Left ventricle myocardium superior (tissue), 1 donor: ENCODE data around the gene CYP2W1. TPM values are rescaled to one million over a fixed set of nuclear protein-coding genes. Genes with fewer than 3 reads are reported as not detected.
"Not testable (repeated sequence)": the region's sequence is repeated elsewhere in the genome, so short reads cannot be mapped to it uniquely, and the experiment has no call there.

Experiments
- ATAC-seq: fragments of 200-7000 bp; cut with Tn5 transposase; one replicate; pipeline ENCODE4 v1.9.1; 2020; ENCODE audit warnings: mild to moderate bottlenecking, moderate library complexity
- DNase-seq: peaks from one replicate; pipeline ENCODE4 v3.0.0-alpha.2; 2020
- intact Hi-C: fragments of 100-400 bp; cut with micrococcal nuclease; formaldehyde crosslinking; loops from one replicate; pipeline ENCODE4 v1.11.0; 2022
- total RNA-seq: library from RNA; stranded (reverse); fragmentation: NEBNext Ultra II Directional; extraction: Animal tissue kit (Norgen Biotek cat#: 25700); gene quantifications from one replicate; pipeline ENCODE4 v1.2.1, GENCODE V29; 2021
- donor health status: DM: no; HTN: yes; CAD: no; lungs with severe emphysema.

CYP2W1 gene
- total RNA-seq, 1 donor from 2014 or later = not detected

DNA sequence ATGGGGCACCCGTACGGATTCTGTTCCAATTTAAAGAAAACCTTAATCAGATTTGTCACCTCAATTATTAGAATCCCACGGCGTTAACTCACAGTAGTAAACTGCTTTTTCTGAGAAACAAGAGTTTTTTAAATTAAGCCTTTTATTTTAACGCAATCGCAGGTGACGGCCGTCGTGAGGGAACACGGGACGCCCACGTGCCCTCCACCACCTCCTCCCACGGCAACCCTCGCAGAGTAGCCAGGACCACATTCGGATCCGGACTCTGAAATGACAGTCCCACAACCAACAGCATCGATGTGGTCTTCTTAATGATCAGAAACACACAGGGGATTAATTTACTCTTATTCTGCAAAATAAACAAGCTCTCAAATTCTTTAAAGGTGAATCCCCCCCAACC is 39.4 kb downstream of the CYP2W1 start:
- ATAC-seq (no peak), DNase-seq (no peak)
- intact Hi-C loops = no loop called here

DNA sequence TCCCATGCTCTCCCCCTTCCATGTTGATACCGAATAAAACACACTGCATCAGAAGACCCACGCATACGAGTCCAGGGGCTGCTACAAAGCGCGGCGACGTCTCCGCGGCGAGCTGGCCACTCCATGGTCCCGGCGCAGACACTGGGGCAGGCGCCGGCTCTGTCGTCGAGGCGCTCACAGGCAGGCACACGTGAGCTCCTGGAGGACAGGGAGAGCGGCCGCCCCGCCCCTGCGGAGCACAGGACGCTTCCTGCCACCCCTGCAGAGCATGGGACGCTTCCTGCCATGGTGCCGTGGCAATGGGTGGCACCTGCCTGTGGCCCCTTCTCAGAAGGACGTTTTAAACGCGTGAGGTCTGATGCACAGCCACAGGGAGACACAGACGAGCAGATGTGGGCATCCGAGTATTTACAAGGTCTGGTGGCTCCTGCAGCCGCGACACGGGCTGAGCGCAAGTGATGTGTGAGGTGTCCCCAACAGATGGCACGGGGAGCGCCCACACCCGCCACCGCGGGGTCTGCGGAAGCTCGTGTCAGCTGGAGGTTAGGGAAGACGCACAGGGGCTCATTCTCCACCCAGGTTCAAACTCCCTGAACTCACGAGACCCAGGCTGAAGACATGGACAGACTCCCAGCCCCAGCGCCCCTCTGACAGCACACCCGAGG is 40.0 kb downstream of the CYP2W1 start:
- no peak for ATAC-seq
- DNase-seq = no peak
- intact Hi-C loops = no loop called here

DNA sequence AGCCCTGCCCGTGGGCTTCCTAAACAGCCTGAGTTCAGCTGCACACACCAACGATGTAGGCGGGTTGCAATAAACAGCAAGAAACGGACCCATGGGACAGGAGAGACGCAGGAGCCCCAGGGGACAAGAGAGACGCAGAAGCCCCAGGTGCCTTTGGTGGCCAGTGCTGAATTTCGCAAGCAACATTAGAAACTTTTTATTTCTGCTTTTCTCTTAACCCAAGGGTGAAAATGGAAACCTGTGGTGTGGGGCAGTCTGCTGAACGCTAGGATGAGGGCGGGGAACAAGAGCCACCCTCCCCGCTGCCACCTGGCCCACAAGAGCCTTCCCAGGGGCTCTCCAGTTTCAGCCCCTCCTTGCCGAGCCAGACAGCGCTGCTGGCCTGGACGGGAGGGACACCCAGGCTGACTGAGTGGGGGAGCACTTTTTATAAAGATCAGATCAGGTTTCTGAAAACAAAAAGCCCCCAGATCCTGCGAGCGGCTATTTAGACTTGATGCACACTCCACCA is 41.4 kb downstream of the CYP2W1 start:
- ATAC-seq (no peak), DNase-seq (no peak)
- intact Hi-C loops = no loop called here

DNA sequence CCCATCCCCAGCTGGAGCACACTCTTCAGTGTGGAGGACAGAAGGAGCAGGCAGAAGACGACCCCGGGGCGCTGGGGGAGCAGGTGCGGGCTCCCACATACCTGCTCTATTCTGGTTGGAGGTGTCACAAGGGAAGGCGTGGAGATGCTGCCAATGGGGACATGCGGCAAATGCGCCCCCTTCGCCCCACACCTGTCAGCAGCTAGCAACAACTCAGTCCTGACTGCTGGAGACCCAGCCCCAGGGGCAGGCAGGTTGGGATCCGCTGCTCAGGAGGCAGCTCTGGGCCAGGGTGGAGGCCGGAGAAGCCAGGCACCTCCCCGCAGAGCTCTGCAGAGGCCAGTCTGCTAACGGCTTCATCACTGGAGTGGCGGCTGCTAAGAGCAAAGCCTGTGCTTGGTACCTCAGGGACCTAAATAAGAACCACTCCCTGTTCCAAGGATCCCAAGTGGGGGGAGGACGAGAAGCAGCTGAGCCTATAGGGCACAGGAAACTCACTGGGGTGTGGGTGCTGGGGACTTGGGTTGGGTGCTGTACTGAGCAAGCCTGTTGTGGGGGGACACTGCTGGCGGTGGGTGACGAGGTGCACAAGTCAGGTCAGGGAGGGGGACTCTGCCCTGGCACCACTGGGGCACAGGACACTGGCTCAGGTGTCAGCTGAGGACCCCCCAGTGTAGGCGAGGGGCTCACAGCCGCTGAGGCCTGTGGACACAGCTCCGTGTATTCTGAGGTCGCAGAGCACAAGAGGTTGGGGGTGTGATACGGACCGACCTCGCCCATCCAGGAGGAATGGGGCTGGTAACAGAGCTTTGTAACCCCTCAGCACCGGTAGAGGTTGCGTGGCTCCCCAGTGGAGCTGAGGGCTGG is 42.1 kb downstream of the CYP2W1 start:
- DNase-seq = no peak
- no peak for ATAC-seq
- intact Hi-C loops = no loop called here

DNA sequence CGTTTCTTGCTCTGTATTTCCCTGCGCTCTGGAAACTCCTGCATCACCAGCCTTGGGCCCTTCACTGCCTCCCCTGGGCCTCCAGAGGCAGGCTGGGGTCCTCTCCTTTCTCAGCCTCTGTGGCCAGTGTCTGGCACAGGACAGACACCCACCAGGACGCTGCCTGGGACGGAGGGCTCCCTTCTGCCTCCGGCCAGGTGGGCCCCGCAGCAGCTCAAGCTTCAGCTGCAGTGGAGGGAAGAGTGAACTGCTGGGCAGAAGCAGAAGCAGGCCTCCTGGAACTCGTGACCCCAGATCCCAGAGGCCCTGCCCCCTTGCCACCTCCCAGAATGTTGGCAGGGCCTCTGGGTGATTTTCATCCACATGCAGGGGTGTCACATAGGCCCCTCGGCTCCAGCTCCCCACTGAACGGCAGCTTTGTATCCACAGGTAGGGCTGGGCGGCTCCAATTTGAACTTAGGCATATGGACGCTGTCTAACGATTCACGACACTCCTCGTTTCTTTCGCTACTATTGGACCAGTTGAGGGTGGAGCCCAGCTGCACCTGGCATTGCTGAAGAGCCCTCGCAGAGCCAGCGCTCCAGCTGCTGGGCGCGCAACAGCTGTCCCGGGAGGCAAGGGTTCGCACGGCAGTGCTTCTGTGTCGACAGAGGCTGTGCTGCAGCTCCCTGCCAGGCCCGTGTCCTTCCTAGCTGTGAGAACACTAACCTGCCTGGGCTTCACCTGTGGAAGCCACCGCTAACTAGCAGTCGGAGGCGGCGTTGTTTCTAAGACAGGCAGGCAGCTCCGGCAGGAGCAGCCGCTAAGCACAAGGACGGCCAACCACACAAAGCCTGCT is 43.0 kb downstream of the CYP2W1 start:
- ATAC-seq (no peak), DNase-seq (no peak)
- intact Hi-C loops = no loop called here

DNA sequence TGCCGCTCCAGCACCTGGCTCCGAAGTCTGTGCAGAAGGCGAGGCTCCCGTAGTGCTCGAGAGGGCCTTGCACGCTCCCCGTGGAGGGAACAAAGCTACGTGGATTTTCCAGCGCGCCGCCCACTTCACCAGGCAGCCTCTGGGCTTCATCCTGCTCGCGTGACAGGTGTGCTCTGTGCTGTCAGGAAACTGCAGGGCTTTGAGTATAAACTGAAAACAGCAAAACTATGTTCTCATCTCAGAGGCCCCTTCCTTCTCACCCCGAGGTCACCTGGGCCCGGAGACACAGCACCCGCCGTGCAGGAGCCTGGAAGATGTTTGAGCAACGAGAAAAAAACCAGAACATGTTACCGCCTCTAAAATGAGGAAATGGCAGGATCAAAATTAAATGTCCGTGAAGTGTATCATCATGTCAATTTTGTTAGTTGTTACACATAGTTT is 43.8 kb downstream of the CYP2W1 start:
- ATAC-seq = no peak
- intact Hi-C loops = no loop called here
- DNase-seq = no peak

DNA sequence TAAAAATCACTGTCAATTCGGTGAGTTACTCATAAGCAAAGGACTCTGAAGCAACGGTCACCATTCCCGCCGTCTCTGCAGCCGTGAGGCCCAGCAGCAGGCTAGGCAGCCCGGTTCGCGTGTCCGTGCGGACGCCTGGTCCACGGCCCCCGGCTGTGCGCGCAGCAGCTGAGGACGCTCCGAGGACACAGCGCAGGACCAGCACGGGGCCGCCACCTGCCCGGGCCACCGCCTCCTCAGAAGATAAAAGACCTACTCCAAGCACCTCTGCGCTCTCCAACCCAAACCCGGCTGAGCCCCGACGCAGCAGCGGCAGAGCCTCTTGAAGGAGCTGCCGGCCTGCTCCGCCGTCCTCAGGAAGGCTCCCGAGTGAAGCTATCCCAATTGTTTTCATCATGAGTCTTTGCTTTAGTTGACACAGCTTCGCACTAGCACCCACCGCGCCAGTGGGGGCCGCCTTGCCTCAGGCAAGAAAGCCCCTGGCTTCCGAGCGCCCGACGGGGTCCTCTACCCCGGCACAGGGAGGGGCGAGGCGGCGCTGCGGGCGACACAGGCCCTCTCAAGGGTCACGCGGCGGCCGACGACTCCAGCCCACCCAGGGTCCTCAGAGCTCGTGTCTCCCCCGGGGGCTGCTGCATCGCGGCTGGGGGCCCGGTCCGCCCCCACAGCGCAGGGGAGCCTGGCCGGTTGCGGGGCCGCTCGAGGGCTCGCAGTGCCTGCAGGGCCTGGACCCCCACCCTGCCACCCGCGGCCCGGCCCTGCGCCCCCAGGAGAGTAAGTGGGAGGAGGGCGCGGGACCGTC is 44.5 kb downstream of the CYP2W1 start:
- peak; percentile 3 for ATAC-seq
- intact Hi-C loops = no loop called here
- peak; percentile 63 for DNase-seq

DNA sequence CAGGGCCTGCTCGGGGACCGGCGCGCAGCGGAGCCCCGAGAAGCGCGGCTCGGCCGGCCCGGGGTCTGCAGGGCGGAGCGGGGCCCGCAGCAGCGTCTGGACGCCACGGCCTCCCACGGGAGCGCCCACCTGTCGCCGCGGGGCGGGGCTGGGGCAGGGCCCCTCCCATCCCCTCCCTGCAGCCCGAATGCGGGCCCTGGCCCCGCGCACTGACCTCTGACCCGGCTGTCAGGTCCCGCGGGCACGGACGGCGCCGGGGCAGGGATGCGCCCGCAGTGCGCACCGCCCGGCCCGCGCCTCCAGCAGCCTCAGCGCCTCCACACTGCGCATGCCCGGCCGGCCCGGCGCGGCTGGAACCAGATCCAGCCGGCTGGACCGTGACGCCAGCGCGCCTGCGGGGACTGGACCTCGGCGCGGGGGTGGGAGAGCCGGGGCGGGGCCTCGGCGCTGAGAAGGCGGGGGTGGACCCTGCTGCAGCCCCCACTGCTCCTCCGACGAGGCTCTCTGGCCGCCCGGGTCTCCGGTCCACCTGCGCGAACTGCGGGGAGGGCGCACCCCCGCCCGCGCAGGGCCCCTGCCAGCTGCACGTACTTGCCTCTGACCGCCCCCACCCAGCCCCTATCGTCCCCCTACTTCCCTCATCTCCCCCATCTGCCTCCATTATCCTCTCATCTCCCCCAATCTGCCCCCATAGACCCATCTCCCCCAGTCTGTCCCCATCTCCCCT is 45.2 kb downstream of the CYP2W1 start:
- DNase-seq (peak; percentile 96), ATAC-seq (peak; percentile 96)
- intact Hi-C loops = no loop called here

DNA sequence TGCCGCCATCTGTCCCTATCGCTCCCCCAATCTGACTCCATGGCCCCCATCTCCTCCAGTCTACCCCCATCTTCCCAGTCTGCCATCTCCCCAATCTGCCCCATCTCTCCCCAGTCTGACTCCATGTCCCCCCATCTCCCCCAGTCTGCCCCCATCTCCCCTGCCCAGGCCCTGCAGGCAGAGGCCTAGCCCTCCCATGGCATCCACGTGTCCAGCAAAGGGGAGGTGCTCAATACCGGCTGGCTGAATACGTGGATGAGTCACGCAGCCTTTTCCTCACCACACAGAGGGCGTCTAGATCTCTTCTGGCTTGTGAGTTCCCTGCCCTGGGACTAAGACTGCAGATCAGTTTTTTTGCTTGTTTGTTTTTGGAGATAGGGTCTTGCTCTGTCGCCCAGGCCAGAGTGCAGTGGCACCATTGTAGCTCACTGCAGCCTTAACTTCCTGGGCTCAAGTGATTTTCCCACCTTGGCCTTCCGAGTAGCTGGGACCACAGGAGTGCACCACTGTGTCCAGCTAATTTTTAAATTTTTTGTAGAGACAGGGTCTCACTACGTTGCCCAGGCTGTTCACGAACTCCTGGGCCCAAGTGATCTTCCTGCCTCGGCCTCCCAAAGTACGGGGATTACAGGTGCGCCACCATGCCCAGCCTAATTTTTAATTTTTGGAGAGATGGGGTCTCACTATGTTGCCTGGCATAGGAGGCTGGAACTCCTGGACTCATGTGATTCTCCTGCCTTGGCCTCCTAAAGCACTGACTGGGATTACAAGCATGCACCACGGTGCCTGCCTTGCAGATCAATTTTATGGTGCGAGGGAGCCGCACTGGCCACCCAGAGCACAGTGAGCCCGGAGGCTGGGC is 46.0 kb downstream of the CYP2W1 start:
- ATAC-seq (peak; percentile 90), DNase-seq (peak; percentile 82)
- intact Hi-C loops = no loop called here

DNA sequence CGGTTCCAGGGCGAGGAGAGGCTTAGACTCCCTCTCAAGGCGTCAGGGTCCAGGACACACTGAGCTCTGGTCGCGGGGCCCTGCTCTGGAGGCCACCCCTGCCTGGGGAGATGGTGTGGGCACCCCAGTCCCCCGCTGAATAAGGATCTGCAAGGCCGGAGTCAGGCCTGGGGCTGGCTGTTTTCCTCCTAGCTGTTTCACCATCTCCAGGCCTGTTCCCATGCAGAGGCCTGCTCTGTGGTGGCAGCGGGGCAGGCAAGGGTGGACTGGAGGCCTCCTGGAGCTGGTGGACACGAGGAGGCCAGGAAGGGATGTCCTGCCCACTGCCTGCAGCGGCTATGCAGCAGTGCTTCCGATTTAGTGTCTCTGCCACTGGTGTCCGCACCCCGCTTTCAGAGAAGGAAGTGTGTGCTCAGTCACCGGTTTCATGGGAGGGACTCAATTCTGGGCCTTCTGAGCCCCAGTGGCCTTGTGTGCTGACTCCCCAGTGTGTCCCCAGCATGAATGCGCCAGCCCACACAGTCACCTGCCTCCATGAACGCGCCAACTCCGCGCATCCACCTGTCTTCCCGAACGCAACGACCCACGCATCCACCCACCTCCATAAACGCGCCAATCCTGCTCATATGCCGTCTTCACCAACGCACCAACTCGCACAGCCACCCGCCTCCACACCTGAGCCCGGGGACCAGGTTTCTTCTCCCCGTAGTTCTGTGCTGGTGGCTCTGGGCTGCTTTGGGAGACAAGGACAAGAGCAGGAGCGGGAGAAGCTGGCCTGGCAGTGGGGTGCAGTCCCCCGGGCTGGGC is 46.9 kb downstream of the CYP2W1 start:
- intact Hi-C loops = no loop called here
- DNase-seq = no peak
- no peak for ATAC-seq

DNA sequence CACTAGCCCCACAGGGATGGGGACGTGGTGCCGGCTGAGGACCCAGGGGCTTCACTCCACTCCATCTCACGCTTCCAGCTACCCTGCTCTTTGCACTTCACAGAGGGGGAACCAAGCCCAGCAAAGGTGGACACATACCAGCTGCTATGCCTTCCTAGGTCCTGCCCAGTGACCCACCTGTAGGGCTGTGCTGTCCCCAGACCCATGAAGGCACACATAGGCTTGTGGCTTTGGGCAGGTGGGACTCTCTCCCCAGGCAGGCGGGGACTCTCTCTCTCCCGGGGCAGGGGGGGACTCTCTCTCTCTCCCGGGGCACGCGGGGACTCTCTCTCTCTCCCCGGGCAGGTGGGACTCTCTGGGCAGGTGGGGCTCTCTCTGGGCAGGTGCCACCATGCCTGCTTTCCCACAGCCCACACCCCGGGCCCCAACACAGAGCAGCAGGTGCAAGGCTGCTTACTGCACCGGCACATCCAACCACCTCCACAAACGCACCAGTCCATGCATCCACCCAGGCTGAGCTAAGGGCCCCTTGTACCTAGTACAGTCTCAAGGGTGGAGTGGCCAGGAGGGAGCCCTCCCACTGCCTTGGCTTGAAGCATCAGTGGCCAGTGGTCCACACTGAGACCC is 47.6 kb downstream of the CYP2W1 start:
- ATAC-seq (no peak), DNase-seq (no peak)
- intact Hi-C loops = no loop called here

DNA sequence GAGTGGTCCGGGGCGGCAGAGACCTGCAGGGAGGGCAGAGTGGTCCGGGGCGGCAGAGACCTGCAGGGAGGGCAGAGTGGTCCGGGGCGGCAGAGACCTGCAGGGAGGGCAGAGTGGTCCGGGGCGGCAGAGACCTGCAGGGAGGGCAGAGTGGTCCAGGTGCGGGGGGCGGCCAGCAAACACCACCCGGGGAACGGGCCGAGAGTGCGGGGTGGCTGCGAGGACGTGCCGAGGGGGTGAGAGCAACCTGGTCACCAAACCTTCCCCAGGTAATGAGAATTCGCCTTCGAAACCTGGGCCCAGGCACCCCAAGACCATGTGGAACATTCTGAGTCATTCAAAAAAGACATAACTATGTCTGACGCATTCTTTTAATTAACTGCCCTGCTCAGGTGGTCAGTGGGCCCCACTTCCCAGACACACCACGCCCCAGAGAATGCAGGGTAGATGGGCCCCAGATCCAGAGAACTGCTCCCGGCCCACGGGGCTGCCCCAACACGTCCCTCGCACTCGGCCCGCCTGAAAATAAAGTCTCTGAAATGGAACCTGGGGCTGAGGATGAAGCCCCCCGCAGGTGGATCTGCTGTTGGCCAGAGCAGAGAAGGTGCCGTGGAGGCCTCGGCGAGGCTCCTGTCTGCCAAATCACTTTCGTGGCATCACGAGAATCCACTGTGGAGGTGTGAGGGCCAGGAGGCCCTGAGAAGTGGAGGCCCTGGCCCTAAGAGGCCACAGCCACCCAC is 48.9 kb downstream of the CYP2W1 start:
- ATAC-seq (no peak), DNase-seq (no peak)
- intact Hi-C loops = no loop called here

DNA sequence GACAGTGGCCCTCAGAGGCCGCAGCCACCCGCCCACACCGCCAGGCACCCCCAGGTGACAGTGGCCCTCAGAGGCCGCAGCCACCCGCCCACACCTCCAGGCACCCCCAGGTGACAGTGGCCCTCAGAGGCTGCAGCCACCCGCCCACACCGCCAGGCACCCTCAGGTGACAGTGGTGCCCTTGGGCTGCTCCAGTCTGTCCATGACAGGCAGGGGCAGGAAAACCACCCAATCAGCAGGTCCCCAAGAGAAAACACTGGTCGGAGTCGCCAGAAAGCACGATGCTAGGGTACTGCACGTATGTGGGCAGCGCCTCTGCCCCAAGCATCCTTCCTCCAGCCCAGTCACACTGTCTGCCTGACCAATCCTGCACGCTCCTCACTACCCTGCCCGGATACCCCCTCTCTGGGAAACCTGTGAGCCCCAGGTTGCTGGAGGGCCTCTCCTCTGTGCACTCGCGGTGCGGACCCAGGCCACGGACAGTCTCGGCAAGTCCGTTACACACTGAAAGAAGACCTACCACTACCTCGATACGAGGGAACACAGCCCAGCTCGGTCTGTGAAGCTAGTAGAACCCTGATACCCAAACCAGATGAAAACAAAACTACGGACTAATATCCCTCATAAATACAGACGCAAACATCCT is 49.7 kb downstream of the CYP2W1 start:
- no peak for DNase-seq
- intact Hi-C loops = no loop called here
- no peak for ATAC-seq

DNA sequence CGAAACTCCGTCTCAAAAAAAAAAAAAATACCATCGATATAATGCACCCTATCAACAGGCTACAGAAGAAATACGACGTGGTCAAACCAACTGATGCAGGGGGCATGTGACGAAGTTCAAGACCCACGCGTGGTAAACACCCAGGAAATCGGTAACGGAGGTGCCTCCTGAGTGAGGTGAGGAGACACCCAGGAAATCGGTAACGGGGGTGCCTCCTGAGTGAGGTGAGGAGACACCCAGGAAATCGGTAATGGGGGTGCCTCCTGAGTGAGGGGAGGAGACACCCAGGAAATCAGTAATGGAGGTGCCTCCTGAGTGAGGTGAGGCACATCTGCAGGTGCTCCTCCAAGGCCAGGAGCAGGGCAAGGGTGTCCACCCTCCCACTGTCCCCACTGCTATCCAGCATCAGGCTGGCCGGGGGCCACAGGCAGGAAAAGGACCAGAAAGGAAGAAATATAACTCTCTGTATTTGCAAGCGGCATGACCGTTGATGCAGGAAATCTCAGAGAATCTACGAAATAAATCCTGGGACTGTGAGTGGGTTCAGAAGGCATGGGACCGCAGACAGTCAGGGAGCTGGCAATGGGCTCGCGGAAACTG is 50.7 kb downstream of the CYP2W1 start:
- intact Hi-C loops = no loop called here
- ATAC-seq = no peak
- DNase-seq = no peak

DNA sequence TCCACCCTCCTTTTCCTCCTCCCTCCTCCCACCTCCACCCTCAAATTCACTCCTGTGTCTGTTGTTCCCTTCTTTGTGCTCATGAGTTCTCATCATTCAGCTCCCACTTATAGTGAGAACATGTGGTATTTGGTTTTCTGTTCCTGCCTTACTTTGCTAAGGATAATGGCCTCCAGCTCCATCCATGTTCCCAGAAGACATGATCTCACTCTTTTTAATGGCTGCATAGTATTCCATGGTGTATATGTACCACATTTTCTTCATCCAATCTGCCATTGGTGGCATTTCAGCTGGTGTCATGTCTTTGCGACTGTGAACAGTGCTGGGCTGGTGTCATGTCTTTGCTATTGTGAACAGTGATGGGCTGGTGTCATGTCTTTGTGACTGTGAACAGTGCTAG is 51.8 kb downstream of the CYP2W1 start:
- intact Hi-C loops, DNase-seq: not testable (repeated sequence)

More for the DNA sequence above, 51.8 kb downstream of the CYP2W1 start:
- ATAC-seq = not testable (repeated sequence)
